ENCODE measurements around the gene MAGI1.
A peak's percentile ranks its signal among the peaks of the same experiment; 100 is the strongest.

The MAGI1 gene

GRCh38 chr3:65971293-65972252 lies 67.1 kb downstream of the MAGI1 start:
- no peak for DNase-seq

- DNase-seq: no peak
Measured at GRCh38 chr3:65968996-65969395, 69.7 kb downstream of the MAGI1 start.

GRCh38 chr3:65967451-65967850 lies 71.3 kb downstream of the MAGI1 start:
- DNase-seq: no peak

GRCh38 chr3:65964838-65965237 lies 73.9 kb downstream of the MAGI1 start:
- DNase-seq: no peak

GRCh38 chr3:65963787-65964677 lies 74.7 kb downstream of the MAGI1 start:
- peak; percentile 5 for DNase-seq

GRCh38 chr3:65961733-65962132 lies 77.0 kb downstream of the MAGI1 start:
- DNase-seq: no peak

- DNase-seq: no peak
Measured at GRCh38 chr3:65961128-65961527, 77.6 kb downstream of the MAGI1 start.

GRCh38 chr3:65960087-65960486 lies 78.6 kb downstream of the MAGI1 start:
- DNase-seq: no peak

- no peak for DNase-seq
Measured at GRCh38 chr3:65958216-65958615, 80.5 kb downstream of the MAGI1 start.

GRCh38 chr3:65955792-65956477 lies 82.8 kb downstream of the MAGI1 start:
- DNase-seq: no peak

GRCh38 chr3:65953881-65954733 lies 84.6 kb downstream of the MAGI1 start:
- DNase-seq: no peak

- no peak for DNase-seq
Measured at GRCh38 chr3:65953301-65953812, 85.4 kb downstream of the MAGI1 start.

- DNase-seq: no peak
Measured at GRCh38 chr3:65952842-65953241, 85.9 kb downstream of the MAGI1 start.

GRCh38 chr3:65951836-65952505 lies 86.7 kb downstream of the MAGI1 start:
- no peak for DNase-seq

- no peak for DNase-seq
Measured at GRCh38 chr3:65950340-65951326, 88.1 kb downstream of the MAGI1 start.

GRCh38 chr3:65948841-65949573 lies 89.7 kb downstream of the MAGI1 start:
- no peak for DNase-seq

GRCh38 chr3:65946438-65946837 lies 92.3 kb downstream of the MAGI1 start:
- no peak for DNase-seq

GRCh38 chr3:65945953-65946352 lies 92.8 kb downstream of the MAGI1 start:
- no peak for DNase-seq

GRCh38 chr3:65945480-65945879 lies 93.2 kb downstream of the MAGI1 start:
- no peak for DNase-seq

Data from stimulated activated CD4-positive, alpha-beta T cell treated with anti-CD3 and anti-CD28 coated beads, Interleukin-12 subunit alpha, Interleukin-12 subunit beta, amount 100 ng/mL, for 4 hours (primary cell).